Neuronal stem cell (in vitro differentiated cells): ENCODE measurements around the gene NUP58.
A peak's percentile ranks its signal among the peaks of the same experiment; 100 is the strongest.

ENCODE experiments used
- DNase-seq: peaks from one replicate; pipeline ENCODE4 v3.0.0-alpha.2; 2013; ENCODE audit warnings: low spot score
- H2AFZ ChIP-seq: one replicate; pipeline ENCODE4 v1.6.1; 2013; ENCODE audit warnings: mild to moderate bottlenecking, low read length, inconsistent platforms
- H2AK5ac ChIP-seq: 2 replicates; pipeline ENCODE4 v1.6.1; 2013; ENCODE audit warnings: low read depth, mild to moderate bottlenecking, inconsistent platforms, low read length, moderate library complexity, mixed read lengths
- H2BK120ac ChIP-seq: 2 replicates; pipeline ENCODE4 v1.6.1; 2013; ENCODE audit warnings: low read depth, mild to moderate bottlenecking, inconsistent platforms, low read length, moderate library complexity, mixed read lengths
- H2BK12ac ChIP-seq: one replicate; pipeline ENCODE4 v1.6.1; 2013; ENCODE audit warnings: low read length, inconsistent platforms
- H2BK15ac ChIP-seq: 2 replicates; pipeline ENCODE4 v1.6.1; 2013; ENCODE audit warnings: mild to moderate bottlenecking, low read length, inconsistent platforms, mixed read lengths
- H2BK5ac ChIP-seq: one replicate; pipeline ENCODE4 v1.6.1; 2013; ENCODE audit warnings: inconsistent platforms, mild to moderate bottlenecking, low read length, moderate library complexity
- H3K14ac ChIP-seq: one replicate; pipeline ENCODE4 v1.6.1; 2013; ENCODE audit warnings: low read length, inconsistent platforms
- H3K18ac ChIP-seq: 2 replicates; pipeline ENCODE4 v1.6.1; 2013; ENCODE audit warnings: low read length, inconsistent platforms
- H3K23ac ChIP-seq: 2 replicates; pipeline ENCODE4 v1.6.1; 2013; ENCODE audit warnings: low read depth, mild to moderate bottlenecking, mixed read lengths, low read length, inconsistent platforms; ENCODE audit not compliant: poor library complexity
- H3K27ac ChIP-seq: replicated peaks from 3 replicates; pipeline ENCODE4 v1.5.1; 2013; ENCODE audit warnings: low read length, inconsistent platforms
- H3K27me3 ChIP-seq, 3 experiments: 2 replicates each; pipeline ENCODE4 v1.6.1; 2013; ENCODE audit warnings: low read length in 3 of 3, mild to moderate bottlenecking in 2 of 3, inconsistent platforms in 1 of 3, low read depth in 1 of 3, mixed read lengths in 1 of 3, moderate library complexity in 1 of 3; ENCODE audit not compliant: control insufficient read depth in 3 of 3, insufficient read depth in 3 of 3
- H3K36me3 ChIP-seq, 2 donors: replicated peaks in 1 of 2; 2 replicates each; pipeline ENCODE4 v1.6.1; 2013; ENCODE audit warnings: low read length in 2 of 2; ENCODE audit not compliant: control insufficient read depth in 2 of 2, insufficient read depth in 2 of 2
- H3K4ac ChIP-seq: 2 replicates; pipeline ENCODE4 v1.6.1; 2013; ENCODE audit warnings: inconsistent platforms, mild to moderate bottlenecking, low read length, moderate library complexity
- H3K4me1 ChIP-seq, 2 donors: 1 replicate in 1 of 2; 2 replicates in 1 of 2; pipeline ENCODE4 v1.6.1; 2013; ENCODE audit warnings: low read length in 2 of 2, low read depth in 1 of 2; ENCODE audit not compliant: control insufficient read depth in 2 of 2, insufficient read depth in 1 of 2
- H3K4me2 ChIP-seq: one replicate; pipeline ENCODE4 v1.6.1; 2013; ENCODE audit warnings: mild to moderate bottlenecking, low read length, inconsistent platforms; ENCODE audit not compliant: insufficient read depth, poor library complexity, severe bottlenecking
- H3K4me3 ChIP-seq, 2 donors: 2 replicates each; pipeline ENCODE4 v1.5.1; 2013; ENCODE audit warnings: low read length in 2 of 2, mild to moderate bottlenecking in 2 of 2, inconsistent platforms in 1 of 2, moderate library complexity in 1 of 2
- H3K79me1 ChIP-seq: one replicate; pipeline ENCODE4 v1.6.1; 2013; ENCODE audit warnings: low read depth, mild to moderate bottlenecking, inconsistent platforms, low read length, moderate library complexity
- H3K9ac ChIP-seq: one replicate; pipeline ENCODE4 v1.6.1; 2013; ENCODE audit warnings: mild to moderate bottlenecking, low read depth, low read length, inconsistent platforms; ENCODE audit not compliant: poor library complexity
- H3K9me3 ChIP-seq, 2 donors: replicated peaks in 1 of 2; 2 replicates each; pipeline versions ENCODE3 to v1.6.1; 2013; ENCODE audit warnings: low read length in 2 of 2, mild to moderate bottlenecking in 2 of 2, inconsistent platforms in 1 of 2, low read depth in 1 of 2, mixed read lengths in 1 of 2, moderate library complexity in 1 of 2; ENCODE audit not compliant: control insufficient read depth in 2 of 2, insufficient read depth in 1 of 2
- H4K8ac ChIP-seq: one replicate; pipeline ENCODE4 v1.6.1; 2013; ENCODE audit warnings: low read depth, mild to moderate bottlenecking, inconsistent platforms, low read length, moderate library complexity
- H4K91ac ChIP-seq: one replicate; pipeline ENCODE4 v1.6.1; 2013; ENCODE audit warnings: low read length, low read depth, mild to moderate bottlenecking, inconsistent platforms; ENCODE audit not compliant: poor library complexity
- WGBS, 2 donors: extraction: QIAGEN DNeasy Blood & Tissue Kit; methylation state at CpG; one replicate each; pipeline ENCODE4 v1.1.7; 2013; ENCODE audit warnings: missing lambda C conversion rate in 2 of 2, mixed read lengths in 1 of 2; ENCODE audit not compliant: insufficient read length in 2 of 2, insufficient replicate concordance in 1 of 2; ENCODE audit errors: extremely low coverage in 2 of 2; 5-methylcytosine and 5-hydroxymethylcytosine counted together

The NUP58 gene

DNA sequence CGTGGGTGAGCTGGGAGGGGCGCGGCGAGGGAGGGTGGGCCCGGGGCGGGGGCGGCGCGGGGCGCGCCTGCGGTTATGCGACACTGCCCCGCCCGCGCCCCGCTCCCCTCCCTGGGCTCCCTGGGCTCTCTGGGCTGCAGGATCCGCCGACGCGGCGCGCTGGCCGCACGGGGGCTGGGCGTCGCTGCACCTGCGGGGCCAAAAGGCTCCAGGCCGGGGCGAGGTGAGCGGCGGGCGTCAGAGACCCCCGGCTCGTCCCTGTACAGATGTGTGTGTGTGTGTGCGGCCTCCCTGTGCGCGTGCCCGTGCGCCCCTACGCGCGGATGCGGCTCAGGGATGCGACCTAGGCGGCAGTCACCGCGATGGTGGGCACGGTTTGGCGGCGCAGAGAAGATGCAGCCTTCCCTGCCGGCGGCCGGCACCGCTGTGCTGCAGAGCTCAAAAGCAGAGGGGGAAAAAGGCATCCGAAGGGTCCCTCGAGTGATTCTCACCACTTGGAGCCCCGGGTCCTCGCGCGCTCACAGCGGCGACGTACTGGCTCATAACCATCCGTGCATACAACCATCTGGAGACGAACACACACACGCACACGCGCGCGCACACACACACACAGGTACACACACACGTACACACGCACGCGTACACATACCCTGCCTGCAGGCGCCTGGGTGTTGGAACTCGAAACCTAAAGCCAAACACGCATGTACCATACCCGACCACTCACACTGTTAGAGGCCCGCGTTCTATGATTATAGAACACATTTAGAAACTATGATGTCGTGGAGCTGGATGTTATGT lies 71.1 kb downstream of the NUP58 start:
- Histone ChIP-seq H3K9ac (peak overlapping the region; percentile 94), H3K23ac (peak overlapping the region; percentile 37), H3K27ac (no peak overlapping the region), H3K18ac (peak overlapping the region; percentile 85), H3K14ac (peak overlapping the region; percentile 1), H2BK5ac (no peak overlapping the region), H3K36me3 (no peaks in the 10 kb centered on the region), H3K79me1 (no peaks in the 10 kb centered on the region), H2AFZ (peak overlapping the region; percentile 95), H4K91ac (no peak overlapping the region), H2BK120ac (no peak overlapping the region), H2BK15ac (no peak overlapping the region), H4K8ac (no peak overlapping the region), H3K4ac (no peak overlapping the region), H2BK12ac (no peak overlapping the region), H2AK5ac (no peak overlapping the region), H3K4me1 (peaks cover 2% of the 10 kb centered on the region in 2 donors), H3K27me3 (peaks cover 0 to 83% (median 37%) of the 10 kb centered on the region in 3 experiments), H3K4me3 (peak overlapping the region; percentile 41 to 83), H3K4me2 (peak overlapping the region; percentile 95), H3K9me3 (no peaks in the 10 kb centered on the region)
- WGBS, 2 donors: no CpG with 5 or more reads among the region's 82 CpGs
- peak; percentile 48 for DNase-seq

DNA sequence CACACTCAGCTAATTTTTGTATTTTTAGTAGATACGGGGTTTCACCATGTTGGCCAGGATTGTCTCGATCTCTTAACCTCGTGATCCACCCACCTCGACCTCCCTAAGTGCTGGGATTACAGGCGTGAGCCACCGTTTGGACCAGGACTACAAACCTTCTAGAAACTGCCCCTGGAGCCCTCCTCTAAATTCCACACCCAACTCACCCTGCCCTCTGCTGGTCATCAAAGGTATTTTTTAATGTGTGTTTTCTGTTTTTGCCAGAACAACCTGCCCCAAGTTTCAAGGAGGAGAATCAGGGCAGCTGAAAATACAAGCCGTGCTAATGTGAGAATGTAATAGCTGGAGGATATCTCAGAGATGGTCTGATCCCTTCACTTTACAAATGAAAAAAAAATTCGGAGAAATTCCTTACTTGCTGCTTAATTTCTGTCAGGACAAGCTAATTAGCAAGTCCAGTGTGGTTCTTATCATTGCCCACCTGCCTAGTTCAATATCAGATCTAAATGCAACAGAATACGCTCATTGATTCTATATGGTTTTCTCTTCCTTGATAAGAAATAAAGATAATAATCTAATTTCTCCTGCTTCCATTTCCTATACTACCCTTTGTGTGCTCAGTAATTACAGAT lies 74.4 kb downstream of the NUP58 start:
- Histone ChIP-seq H3K79me1 (no peaks in the 10 kb centered on the region), H3K9me3 (no peaks in the 10 kb centered on the region), H2BK12ac (no peak overlapping the region), H3K27me3 (peaks cover 0 to 62% (median 37%) of the 10 kb centered on the region in 3 experiments), H3K14ac (no peak overlapping the region), H2BK5ac (no peak overlapping the region), H3K18ac (no peak overlapping the region), H3K36me3 (no peaks in the 10 kb centered on the region), H2AFZ (no peak overlapping the region), H3K23ac (no peak overlapping the region), H3K9ac (no peak overlapping the region), H4K91ac (no peak overlapping the region), H3K4me1 (peaks cover 2% of the 10 kb centered on the region in 2 donors), H3K4ac (no peak overlapping the region), H2AK5ac (no peak overlapping the region), H3K4me2 (no peak overlapping the region), H2BK120ac (no peak overlapping the region), H3K4me3 (no peak overlapping the region), H2BK15ac (no peak overlapping the region), H4K8ac (no peak overlapping the region), H3K27ac (no peak overlapping the region)
- no CpG with 5 or more reads among the region's 9 CpGs for WGBS, 2 donors
- peak; percentile 46 for DNase-seq

DNA sequence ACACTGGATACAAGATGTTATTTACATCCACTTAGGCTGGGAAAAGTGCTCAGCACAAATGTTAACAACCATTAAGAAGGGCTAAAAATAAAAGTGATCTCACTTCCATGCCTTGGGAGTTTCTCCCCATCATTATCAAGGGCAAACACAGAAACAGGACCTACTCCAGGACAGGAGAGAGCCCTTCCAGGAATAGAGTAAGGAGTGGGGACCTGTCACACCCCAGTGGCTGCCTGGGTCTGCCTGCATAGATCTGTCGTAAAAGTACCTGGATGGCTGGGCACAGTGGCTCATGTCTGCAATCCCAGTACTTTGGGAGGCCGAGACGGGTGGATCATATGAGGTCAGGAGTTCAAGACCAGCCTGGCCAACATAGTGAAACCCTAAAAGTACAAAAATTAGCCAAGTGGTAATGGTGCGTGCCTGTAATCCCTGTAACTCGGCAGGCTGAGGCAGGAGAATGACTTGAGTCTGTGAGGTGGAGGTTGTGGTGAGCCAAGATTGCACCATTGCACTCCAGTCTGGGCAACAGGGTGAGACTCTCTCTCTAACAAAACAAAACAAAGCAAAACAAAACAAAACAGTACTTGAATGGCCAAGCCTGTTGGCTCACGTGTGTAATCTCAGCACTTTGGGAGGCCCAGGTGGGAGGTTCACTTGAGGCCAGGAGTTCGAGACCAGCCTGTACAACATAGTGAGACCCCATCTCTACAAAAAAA lies 76.0 kb downstream of the NUP58 start:
- Histone ChIP-seq H3K18ac (no peak overlapping the region), H3K79me1 (no peaks in the 10 kb centered on the region), H2AK5ac (no peak overlapping the region), H4K8ac (no peak overlapping the region), H3K4ac (no peak overlapping the region), H2AFZ (no peak overlapping the region), H3K36me3 (no peaks in the 10 kb centered on the region), H2BK5ac (no peak overlapping the region), H3K4me3 (no peak overlapping the region), H3K27ac (no peak overlapping the region), H2BK15ac (no peak overlapping the region), H2BK120ac (no peak overlapping the region), H2BK12ac (no peak overlapping the region), H3K9ac (no peak overlapping the region), H3K23ac (no peak overlapping the region), H4K91ac (no peak overlapping the region), H3K4me2 (no peak overlapping the region), H3K27me3 (peaks cover 0 to 48% (median 24%) of the 10 kb centered on the region in 3 experiments), H3K9me3 (no peaks in the 10 kb centered on the region), H3K14ac (no peak overlapping the region), H3K4me1 (peaks cover 0 to 2% of the 10 kb centered on the region in 2 donors)
- no peak for DNase-seq
- no CpG with 5 or more reads among the region's 7 CpGs for WGBS, 2 donors

DNA sequence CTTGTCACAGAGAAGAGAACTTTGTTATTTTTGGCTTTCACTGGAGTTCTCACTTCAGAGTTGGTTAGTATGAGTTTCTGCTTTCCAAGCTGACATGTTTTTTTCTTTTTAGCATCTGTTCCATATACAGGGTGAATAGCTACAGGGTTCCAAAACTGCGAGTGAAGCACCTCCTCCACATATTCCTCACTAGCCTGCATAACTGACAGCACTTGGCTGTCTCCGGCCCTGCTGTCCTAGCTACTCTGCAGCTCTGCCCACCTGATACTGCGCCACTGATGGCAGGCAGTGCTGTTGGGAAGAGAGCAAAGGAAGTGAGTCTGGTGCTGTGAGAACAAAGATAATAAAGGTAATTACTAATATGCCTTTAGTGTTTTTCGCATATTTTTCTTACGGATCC lies 77.1 kb downstream of the NUP58 start:
- DNase-seq: no peak
- Histone ChIP-seq H3K14ac (no peak overlapping the region), H4K91ac (no peak overlapping the region), H3K23ac (no peak overlapping the region), H2AK5ac (no peak overlapping the region), H2AFZ (no peak overlapping the region), H3K36me3 (no peaks in the 10 kb centered on the region), H3K4me3 (no peak overlapping the region), H2BK15ac (no peak overlapping the region), H3K4me1 (no peaks in the 10 kb centered on the region), H3K27ac (no peak overlapping the region), H2BK120ac (no peak overlapping the region), H3K18ac (no peak overlapping the region), H3K27me3 (peaks cover 0 to 37% (median 13%) of the 10 kb centered on the region in 3 experiments), H2BK12ac (no peak overlapping the region), H2BK5ac (no peak overlapping the region), H3K9ac (no peak overlapping the region), H3K4me2 (no peak overlapping the region), H3K79me1 (no peaks in the 10 kb centered on the region), H3K9me3 (no peaks in the 10 kb centered on the region), H3K4ac (no peak overlapping the region), H4K8ac (no peak overlapping the region)
- WGBS, 2 donors: no CpG with 5 or more reads among the region's 5 CpGs
